ENCODE data around the gene UST. TPM values are rescaled to one million over a fixed set of nuclear protein-coding genes. Genes with fewer than 3 reads are reported as not detected.

Gene UST
- total RNA-seq, 2 experiments from 2014 or later, result 8.1 to 9.0 TPM

DNA sequence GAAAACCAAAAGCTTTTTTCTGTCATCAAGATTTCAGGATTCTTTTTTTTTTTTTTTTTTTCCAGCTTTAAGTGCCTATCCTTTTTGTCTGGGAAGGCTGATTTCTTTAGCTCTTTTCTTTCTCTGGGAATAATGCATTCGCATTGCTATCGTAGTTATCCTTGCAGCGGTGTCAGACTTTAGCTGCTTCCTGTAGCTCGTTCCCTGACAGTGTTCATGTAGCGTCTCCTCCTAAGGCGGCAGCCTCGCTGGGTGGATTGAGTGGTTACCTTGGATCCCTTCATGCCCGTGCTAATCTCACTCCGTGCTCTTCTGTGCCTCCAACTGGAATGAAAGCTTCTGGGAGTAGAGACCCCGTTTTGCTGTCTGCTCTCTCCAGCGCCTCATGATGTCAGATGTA, 43.1 kb downstream of the UST start:
- POLR2A ChIA-PET, result no interaction called here

DNA sequence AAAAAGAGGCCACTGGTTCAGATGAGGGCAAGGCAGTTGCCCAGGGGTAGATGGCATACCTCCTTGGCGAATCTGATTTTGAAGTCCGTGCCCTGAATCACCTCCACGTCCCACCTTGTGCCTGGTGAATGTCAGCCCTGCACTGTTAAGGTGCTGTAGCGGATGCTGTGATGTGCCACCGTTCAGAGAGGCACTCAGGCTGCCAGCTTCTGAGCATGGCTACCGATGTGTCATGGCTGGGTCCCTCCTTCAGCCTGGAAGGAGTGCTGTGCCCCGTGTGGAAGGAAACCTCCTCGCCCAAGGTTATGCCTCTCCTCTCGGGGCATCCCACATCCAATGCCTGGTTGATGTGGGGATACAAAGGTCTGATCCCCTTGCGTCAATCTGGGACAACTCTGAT, 43.6 kb downstream of the UST start:
- POLR2A ChIA-PET, result no interaction called here
- CTCF ChIA-PET, result interaction anchor here (0.6 kb wide), 1 partner anchor 77 kb away, joined by 3 read pairs; no protein-coding TSS in a partner anchor

More for the DNA sequence above, 43.1 kb downstream of the UST start:
- CTCF ChIA-PET, result interaction anchor here (0.6 kb wide), 1 partner anchor 77 kb away, joined by 3 read pairs; no protein-coding TSS in a partner anchor

DNA sequence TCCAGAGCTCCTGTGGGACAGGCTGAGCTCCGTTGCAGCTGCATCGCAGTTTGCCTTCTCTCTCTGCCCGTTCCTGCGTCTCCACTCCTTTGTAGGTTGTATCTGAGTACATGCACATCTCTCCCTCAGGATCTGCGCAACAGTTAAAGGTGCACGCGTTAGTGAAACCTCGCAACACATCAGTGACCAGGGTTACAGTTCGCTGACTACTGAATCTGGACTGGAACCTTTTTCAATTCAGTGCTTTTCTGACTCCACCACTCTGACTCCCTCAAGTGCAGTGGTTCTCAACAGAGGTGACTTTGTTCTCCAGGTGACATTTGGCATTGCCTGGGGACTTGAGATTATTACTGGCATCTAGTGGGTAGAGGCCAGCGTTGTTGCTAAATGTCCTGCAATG, 44.0 kb downstream of the UST start:
- POLR2A ChIA-PET, result no interaction called here
- CTCF ChIA-PET, result no interaction called here

DNA sequence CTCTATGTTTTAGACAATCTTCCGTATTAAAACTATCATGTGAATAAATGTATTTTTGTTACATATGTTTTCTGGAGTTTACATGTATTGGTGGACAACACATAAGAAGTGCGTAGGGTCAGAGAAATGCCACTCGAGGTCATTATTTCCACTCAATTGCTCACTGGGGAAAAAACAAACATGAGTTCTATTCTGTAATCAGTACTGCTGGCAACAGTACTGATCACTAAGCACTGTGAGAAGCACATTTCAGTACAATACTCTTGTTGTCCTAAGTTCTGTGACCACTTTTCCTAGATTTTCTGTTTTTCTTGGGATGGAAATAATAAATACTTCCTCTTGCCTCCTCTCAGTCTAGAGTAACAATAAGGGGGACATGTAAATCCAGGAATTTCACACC, 44.5 kb downstream of the UST start:
- POLR2A ChIA-PET, result no interaction called here
- CTCF ChIA-PET, result no interaction called here

DNA sequence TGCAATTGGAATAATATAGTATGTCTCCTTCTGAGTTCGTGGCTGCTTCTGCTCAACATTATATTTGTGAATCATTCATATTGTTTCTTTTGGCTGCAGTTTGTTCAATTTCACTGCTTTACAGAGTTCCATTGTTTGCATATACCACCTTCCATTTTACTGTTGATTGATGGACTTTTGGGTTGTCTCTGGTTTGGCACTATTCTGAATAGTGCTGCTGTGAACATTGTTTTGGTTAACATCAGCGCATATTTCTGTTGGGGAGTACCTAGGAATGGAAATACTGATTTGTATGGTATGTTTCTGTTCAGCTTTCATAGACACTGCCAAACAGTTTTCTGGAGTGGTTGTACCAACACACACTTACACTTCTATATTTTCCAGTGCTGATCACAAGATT, 46.9 kb downstream of the UST start:
- ChIA-PET POLR2A (no interaction called here), CTCF (no interaction called here)

DNA sequence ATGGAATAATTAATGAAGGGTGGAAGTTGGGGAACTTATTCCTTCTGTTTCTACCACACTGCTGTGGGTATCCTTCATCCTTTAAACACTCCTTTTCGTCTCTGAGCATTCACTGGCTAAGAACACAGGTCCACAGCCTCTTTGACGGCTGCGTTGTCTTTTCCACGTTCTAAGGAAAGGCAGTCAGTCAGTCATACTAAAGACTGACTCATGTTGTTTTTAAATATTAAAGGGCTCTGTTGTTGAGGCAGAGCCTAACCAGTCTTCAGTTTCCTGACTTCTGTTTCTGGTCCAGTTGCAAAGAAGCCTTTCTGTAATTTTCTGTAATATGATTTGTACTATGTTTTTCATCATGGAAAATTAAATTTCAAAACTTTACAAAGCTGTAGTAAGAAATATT, 48.0 kb downstream of the UST start:
- CTCF ChIA-PET, result no interaction called here
- POLR2A ChIA-PET, result no interaction called here

DNA sequence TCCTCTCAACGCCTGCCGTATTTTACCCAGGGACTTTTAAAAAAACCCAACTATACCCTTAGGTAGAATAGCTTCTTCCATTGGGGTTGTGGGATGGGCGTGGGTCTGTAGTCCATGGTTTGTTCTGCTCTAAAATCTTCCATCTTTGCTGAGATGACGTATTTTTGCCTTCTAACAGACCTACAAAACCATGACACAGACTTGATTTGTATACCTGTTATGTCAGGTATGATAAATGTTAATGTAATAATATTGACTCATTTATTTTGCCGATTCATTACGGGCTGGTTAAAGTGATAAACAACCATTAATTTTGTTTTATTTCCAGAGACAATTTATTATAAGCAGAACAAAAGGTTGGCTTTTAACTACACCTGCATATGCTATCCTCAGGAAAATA, 48.7 kb downstream of the UST start:
- CTCF ChIA-PET, result no interaction called here
- POLR2A ChIA-PET, result no interaction called here

DNA sequence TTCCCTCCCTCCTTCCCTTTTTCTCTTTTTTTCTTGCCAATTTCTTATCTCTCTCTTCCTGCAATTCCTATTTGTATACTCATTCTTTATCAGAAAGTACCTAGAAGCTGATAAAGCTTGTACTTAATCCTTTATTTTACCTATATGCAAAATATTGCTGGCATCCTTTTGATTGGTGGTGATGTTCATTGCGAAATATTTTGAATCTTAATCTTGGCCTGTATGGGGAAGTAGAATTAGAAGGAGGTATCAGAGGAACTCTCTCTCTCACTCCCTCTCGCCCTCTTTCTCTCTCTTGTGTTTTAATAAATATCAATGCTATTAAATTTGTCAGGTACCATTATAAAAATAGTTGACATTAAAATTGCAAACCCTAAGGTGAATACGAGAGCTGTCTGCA, 52.8 kb downstream of the UST start:
- CTCF ChIA-PET, result no interaction called here
- POLR2A ChIA-PET, result no interaction called here

DNA sequence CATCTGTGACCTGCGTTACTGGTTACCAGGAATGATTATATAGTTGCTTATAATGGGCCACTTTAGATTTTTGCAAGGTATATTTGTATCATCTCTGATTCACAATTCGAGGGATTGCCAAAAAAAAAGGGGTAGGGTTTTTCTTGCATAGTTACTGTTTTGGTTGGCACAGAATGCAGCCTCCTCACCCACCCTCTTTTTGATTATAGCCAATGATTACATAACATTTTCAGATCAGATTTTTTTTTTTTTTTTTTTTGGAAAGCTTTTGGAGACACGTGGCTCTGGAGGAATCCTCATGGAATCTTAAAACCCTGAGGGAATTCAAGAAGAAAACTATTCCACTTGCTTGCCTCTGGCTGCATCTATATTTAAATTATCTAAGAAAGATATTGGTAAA, 53.7 kb downstream of the UST start:
- POLR2A ChIA-PET, result no interaction called here
- CTCF ChIA-PET, result no interaction called here

DNA sequence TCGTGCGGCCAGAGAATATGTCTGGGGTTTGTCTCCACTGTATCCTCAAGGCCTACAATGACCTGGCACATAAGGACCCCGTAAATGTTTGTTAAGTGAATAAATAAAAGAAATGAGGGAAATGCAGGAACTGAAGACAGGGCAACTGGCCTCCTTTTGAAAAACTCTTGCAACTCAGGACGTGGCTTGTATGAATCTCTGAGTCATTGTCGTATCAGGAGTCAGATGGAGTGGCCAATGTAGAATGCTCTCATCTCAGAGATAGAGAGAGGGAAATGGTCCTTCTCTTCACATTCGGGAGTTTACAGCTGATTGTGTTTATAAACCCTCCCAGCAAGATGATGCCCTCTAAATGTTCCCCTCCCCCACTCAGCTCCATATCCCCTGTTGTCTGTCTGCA, 57.1 kb downstream of the UST start:
- ChIA-PET CTCF (no interaction called here), POLR2A (no interaction called here)

DNA sequence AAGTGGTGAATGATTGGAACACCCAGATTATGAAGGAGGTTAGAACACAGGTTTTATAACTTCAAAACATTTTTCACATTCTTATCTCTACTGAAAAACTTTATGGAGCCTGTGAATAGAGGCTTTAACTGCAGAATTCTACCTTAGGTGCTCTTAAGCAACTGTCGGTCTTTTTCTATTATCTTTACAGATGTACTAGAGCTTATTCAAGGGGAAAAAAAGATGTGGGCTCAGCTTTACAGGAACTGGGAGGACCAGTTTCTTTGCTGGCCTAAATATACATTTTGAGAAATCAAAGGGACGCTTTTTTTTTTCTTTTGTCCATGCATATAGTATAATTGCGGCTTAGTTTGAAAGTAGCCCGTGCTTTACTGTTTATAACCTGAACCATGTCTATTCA, 58.9 kb downstream of the UST start:
- ChIA-PET CTCF (no interaction called here), POLR2A (no interaction called here)

DNA sequence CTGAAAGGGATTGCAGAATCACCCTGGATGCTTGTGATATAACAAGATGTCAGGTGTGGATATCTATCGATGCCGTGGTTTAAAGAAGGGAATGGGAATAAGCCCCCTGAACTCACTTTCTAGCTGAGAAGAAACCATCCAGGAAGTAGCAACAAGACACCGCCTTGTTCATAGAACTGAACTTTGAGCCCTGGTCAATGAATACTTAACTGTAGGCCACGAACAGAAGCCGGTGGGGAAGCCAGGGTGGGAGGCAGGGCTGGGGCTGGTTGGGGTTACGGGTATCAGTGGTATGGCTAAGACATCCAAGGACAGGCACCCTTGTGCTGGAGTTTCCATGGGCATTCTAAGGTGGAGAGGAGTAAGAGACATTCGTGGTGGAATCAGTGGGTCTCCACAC, 61.0 kb downstream of the UST start:
- POLR2A ChIA-PET, result no interaction called here
- CTCF ChIA-PET, result no interaction called here

DNA sequence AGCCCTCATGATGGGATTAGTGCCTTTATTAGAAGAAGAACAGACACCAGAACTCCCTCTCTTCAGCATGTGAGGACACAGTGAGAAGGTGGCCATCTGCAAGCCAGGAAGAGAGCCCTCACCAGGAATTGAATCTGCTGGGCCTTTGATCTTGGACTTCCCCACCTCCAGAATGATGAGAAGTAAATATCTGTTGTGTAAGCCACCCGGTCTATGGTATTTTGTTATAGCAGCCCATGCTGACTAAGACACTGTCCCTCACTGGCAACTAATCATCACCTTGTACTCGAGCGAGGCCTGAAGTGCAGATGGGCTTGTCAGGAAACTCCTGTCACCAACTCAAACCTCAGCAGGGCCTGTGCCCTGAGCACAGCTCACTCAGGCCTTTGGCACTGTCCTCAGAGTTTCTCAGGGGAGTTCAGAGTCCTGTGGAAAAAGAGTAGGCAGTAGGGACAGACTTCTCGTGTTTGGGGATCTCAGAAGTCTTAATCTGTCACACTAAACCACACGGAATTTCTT, 62.0 kb downstream of the UST start:
- ChIA-PET CTCF (interaction anchor here (0.7 kb wide), 1 partner anchor 23 kb away, joined by 3 read pairs; no protein-coding TSS in a partner anchor), POLR2A (interaction anchor here (0.6 kb wide), 1 partner anchor 30 kb away, joined by 3 read pairs; no protein-coding TSS in a partner anchor)

DNA sequence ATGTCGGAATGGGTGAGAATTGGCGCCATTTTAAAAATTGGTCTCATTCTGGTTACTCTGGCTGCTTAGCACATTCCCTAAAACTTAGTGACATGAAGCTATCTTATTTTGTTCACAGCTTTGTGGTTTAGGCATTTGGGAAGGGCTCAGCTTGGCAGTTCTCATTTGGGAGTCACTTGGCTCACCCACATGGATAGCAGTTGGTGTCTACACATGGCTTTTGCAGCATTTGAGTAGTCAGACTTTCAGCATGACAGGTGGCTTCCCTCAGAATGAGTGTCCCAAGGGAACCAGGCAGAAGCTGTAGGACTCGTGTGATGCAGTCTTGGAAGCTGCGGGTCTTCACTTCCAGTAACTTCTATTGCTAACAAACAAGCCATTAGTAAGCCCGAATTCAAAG, 64.6 kb downstream of the UST start:
- CTCF ChIA-PET, result interaction anchor here (1.5 kb wide), 1 partner anchor 14 kb away, joined by 3 read pairs; no protein-coding TSS in a partner anchor

DNA sequence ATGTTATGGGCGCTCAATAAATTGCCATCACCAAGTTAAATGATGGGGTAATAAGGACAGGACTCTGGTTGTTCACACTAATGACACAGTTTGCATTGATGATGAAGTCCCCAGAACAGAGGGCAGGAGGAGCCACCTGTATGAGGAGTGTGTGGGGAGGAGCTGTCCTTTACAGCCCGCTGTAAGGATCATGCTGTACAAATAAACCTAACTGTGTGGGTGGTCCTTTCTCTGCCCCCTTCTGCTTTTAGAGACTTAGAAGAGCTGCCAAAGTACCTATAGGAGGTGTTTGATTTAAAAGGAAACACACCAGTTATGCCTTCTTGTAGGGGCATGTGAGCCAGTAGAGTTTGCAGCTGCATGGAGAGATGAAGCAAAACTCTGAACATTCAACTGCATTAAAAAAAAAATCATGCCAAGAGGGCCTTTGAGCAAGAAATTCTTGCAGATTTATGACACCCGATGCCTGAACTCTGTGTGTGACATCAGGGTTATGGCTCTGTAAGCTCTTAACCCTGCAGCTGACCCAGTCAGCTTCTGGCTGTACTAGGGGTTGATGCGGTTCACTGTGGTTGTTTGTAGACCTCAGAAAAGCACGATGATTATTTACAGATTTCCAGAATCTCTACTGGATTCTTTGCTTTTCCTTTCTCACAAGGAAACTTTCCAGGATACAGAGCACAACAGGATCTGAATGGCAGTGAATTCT, 67.4 kb downstream of the UST start:
- POLR2A ChIA-PET, result no interaction called here
- CTCF ChIA-PET, result interaction anchor here (0.7 kb wide), 1 partner anchor 648 kb away, joined by 3 read pairs; no protein-coding TSS in a partner anchor

More for the DNA sequence above, 64.6 kb downstream of the UST start:
- POLR2A ChIA-PET, result no interaction called here

DNA sequence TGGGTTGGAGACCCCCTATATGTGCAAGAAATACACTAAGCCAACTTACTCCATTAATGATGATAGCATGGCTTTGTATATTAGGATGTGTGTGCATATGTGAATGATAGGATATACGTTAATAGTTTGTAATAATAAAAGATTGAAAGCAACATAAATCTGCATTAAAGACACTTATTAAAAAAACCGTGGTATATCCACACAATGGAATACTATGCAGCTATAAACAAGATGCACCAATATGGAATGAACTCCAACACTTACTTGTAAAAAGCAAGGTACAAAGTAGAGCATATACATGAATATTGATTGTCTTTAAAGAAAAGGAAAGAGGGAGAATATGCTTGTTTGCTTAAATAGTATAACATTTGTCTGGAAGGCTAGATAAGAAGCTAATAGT, 68.0 kb downstream of the UST start:
- ChIA-PET POLR2A (no interaction called here), CTCF (interaction anchor here (0.7 kb wide), 1 partner anchor 648 kb away, joined by 3 read pairs; no protein-coding TSS in a partner anchor)

DNA sequence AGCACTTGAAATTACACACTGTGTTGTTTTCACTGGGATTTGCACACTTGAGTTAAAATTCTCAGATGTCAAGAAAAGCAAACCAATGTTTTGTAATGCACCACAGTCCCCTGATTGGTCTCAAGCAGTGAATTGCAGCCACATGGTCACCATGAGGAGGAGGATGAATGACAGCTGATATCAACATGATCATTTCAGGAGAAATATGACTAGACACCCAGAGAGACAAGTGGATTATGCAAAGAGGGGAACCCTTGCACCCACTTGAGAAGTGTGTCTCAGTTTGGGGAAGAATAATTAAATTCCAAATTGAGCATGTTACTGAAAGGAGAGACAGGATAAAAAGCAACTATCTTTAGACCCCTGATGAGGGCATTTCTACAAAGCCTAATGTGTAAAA, 69.3 kb downstream of the UST start:
- CTCF ChIA-PET, result no interaction called here
- POLR2A ChIA-PET, result no interaction called here

DNA sequence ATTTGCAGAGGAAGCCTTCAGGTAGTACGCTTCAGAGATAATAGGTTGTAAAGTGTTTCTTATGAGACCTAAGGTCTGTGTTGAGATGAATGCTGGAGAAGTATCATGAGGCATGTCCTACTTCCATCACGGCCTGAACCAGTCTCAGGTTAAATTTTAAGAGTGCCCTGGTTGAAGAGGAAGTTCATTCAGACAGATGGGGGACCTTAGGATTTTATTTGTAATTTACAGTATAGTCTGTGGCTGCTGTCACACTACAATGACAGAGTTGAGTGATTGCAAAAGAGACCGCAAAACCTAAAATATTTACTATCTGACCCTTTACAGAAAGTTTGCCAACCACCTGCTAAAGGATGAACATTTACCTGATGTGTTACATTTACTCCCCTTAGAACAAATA, 70.9 kb downstream of the UST start:
- ChIA-PET CTCF (no interaction called here), POLR2A (no interaction called here)

DNA sequence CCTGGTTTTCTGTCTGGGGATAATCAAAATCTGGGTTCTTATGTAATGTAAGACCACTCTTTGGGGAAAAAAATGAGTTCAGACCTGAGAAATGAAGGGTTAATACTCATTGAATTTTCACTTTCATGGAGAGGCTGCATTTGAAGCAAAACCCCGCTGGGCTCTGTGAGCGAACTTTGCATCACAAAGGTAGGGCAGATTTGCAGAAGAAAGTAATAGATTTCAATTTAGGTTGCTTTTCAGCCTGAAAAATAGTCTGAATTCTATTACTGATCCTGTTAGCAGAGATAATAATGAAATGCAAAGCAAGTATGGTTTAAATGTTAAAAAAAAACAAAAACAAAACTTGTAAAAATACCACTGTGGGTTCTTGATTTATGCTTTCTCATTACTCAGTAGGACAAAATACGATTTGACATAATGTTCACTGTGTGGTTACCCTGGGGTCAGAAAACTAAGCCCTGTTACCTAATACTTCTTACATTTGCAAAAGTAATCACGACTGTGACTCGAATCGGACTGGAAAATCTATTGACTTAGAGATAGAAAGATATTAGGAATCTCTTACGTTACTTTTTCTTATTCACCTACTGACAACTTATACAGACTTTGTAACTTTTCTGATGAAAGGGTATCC, 72.2 kb downstream of the UST start:
- POLR2A ChIA-PET, result no interaction called here
- CTCF ChIA-PET, result no interaction called here

DNA sequence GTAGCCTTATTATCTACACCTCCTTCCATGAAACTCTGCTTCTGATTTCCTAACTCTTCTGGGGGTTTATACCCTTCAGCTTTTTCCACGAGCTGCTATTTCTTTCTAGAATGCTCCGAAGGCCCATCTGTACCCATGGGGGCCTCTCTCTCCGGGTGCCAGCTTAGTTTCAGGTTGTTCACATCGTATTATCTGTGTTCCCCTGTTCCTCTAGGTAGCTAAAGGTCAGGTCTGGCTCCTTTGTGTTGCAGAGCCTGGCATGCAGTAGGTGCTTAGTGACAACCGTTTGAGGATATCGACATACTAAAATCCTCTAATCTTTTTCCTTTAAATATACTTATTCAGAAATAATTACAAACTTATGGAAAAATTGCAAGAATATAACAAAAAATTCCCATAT, 73.0 kb downstream of the UST start:
- ChIA-PET CTCF (no interaction called here), POLR2A (no interaction called here)

DNA sequence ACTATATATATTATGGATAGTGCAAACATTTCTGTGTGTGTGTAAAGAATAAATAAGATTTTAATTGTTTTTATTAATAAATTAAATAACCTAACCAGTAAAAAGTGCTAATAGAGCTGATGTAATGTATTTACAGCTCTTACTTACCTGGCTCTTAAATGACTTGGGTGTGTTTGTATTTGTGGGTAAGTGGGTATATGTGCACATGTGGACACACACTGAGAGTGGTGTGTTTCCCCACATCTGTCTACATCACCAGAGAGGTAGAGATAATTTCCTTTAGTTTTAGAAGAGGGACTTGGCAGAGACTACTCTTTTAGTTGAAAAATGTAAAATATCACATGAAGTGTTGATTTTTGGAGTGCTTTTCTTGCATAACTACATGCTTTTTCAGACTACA, 76.0 kb downstream of the UST start:
- POLR2A ChIA-PET, result no interaction called here
- CTCF ChIA-PET, result no interaction called here

DNA sequence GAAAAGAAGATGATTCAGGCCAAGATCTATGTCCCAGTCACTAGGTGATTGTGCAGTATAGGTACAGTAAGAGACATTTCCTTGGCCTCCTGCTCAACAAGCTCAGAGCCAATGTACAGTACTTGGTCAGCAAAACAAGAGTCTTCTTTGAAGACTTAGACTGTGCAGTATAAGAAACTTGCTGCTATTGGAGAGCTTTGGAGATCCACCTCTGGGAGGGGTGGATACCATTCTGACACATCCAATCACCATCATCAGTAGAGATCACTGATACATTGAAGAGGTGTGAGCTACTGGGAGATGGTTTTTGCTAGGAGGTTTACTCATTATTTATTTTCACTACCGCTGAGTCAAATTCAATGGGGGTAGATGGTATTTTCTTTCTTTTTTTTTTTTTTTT, 77.5 kb downstream of the UST start:
- ChIA-PET CTCF (no interaction called here), POLR2A (interaction anchor here (0.7 kb wide), 1 partner anchor 64 kb away, joined by 9 read pairs; no protein-coding TSS in a partner anchor)

All from activated CD8-positive, alpha-beta memory T cell treated with anti-CD3 and anti-CD28 coated beads for 36 hours (primary cell).